HG03558 (cell line): Measurements from ENCODE around the gene SDF2L1.
"Not testable (repeated sequence)": the region's sequence is repeated elsewhere in the genome, so short reads cannot be mapped to it uniquely, and the experiment has no call there.

Experiments
- ATAC-seq: cut with Tn5 transposase; IDR thresholded peaks from one replicate; pipeline ENCODE4 v1.9.1; 2021; ENCODE audit warnings: moderate number of reproducible peaks; ENCODE audit not compliant: unreplicated experiment; ENCODE audit errors: extremely low read depth

The SDF2L1 gene

DNA sequence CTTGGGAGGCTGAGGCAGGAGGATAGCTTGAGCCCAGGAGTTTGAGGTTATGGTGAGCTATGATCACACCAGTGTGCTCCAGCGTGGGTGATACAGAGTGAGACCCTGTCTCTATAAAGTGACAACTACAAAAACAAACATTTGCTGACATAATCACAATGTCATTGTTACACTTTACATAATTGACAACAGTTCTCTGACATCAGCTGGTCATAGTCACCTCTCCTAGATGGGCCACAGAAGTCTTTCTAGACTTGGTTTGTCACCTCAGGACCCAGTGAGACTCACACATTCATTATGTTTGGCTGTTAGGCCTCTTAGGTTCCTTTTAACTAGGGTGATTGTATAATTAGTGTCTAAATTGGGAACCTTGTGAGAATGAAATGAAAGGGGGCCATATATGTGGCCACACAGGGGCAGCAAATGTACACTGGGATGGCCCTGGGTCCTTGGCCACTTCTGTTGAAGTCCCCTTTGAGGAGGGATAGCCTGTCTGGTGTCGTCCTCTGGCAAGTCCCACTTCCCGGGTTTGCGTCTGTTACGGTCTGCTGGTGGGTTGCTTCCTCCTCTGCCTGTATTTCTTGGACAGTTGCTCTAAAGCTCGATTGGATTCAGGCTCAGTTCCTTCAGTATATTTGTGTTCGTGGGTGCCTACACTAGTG lies 17.9 kb downstream of the SDF2L1 start:
- ATAC-seq = no peak

DNA sequence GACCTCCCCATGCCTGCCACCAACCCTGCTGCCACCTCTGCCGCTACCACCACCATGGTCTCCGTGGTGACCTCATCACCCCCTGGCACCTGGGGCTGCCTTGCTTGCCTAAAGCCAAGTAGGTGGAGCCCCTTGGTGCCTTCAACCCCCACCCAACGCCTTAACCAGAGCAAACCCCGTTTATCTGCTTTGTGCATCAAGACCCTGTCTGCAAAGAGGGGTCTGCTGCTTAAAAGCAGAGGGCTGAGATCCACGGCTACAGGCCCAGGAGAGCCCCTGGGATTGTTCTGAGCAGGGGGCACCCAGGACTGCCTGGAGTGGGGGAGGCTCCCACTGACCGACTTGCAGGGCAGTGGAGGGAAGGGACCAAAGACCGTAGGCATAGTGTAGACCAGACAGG lies 18.8 kb downstream of the SDF2L1 start:
- no peak for ATAC-seq

DNA sequence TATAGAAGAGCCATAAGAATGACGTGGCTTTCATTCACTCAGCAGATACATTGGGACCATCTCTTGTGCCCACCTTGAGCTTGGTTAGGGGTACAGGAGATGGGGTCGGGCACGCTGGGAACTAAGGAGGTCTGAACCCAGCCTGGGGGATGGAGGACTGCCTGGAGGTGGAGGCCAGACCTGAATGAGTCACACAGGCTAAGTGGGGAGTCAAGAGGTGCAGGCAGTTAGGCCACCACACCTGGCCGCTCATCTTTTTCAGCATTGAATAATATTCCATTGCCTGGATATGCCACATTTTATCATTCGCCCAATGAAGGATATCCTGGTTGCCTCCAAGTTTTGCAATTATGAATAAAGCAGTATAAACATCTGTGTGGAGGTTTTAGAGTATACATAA lies 19.9 kb downstream of the SDF2L1 start:
- no peak for ATAC-seq

DNA sequence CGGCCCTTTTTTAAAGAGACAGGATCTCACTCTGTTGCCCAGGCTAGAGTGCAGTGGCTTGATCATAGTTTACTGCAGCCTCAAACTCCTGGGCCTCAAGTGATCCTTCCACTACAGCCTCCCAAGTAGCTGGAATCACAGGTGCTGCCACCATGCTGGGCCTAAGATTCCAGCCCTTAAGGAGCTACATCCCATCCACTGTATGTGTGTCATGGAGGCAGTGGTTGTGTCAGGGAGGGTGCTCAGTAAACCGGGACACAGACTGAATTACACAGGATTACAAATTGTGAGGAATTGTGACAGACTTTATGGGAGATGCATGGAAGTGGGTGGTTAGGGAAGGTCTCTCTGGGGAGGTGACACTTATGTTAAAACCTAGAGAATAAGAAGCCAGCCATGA lies 21.6 kb downstream of the SDF2L1 start:
- ATAC-seq = no peak

DNA sequence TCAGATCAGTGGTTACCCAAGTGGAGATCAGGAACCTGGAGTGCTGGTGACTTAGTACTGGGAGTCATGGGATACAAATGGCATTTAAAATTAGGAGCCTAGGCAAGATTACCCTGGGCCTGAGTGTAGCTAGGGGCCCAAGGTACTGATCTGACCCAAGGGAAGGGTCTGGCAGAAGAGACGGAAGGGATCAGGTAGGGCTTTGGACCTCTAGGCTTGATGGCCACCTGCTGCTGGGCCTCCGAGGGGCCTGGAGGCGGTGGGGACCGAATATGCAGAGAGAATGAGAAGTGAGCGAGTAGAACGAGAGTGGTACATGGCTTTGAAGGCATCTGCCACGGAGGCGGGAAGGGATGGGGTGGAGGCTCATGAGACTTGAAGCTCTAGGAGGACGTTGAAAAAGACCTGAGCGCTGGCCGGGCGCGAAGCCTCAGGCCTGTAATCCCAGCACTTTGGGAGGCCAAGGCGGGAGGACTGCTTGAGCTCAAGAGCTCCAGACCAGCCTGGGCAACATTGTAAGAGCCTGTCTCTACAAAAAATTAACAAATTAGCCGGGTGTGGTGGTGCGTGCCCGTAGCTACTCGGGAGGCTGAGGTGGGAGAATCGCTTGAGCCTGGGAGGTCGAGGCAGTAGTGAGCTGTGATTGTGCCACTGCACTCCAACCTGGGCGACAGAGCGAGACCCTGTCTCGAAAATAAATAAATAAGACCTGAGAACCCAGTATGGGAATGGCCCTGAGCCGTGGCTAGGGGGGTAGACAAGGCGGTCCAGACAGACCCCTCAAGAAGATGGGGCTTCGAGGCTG lies 23.1 kb downstream of the SDF2L1 start:
- ATAC-seq = no peak

DNA sequence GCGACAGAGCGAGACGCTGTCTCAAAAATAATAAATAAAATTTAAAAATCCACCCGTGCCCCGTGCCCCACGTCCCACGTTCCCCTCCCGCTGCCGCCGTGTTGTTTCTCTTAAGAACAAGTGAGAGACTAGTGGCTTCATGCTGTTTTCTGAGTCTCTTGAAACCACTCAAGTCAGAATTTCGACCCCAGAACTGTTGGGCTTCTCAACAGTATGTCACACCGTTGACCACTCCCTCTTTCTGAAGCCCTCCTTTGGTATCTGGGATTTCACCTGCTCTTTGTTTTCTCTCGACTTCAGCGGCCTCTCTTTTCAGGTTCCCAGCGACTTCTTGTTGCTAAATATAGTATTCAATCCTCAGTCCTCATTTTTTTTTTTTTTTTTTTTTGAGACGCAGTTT lies 24.7 kb downstream of the SDF2L1 start:
- ATAC-seq = no peak

DNA sequence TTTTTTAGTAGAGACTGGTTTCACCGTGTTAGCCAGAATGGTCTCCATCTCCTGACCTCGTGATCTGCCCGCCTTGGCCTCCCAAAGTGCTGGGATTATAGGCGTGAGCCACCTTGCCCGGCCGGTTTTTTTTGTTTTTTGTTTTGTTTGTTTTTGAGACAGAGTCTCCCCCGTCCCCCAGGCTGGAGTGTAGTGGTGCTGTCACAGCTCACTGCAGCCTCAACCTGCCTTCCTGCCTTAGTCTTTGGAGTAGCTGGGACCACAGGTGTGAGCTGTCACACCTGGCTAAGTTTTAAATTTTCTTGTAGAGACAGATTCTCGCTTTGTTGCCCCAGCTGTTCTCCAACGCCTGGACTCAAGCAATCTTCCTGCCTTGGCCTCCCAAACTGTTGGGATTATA lies 26.9 kb downstream of the SDF2L1 start:
- no peak for ATAC-seq

DNA sequence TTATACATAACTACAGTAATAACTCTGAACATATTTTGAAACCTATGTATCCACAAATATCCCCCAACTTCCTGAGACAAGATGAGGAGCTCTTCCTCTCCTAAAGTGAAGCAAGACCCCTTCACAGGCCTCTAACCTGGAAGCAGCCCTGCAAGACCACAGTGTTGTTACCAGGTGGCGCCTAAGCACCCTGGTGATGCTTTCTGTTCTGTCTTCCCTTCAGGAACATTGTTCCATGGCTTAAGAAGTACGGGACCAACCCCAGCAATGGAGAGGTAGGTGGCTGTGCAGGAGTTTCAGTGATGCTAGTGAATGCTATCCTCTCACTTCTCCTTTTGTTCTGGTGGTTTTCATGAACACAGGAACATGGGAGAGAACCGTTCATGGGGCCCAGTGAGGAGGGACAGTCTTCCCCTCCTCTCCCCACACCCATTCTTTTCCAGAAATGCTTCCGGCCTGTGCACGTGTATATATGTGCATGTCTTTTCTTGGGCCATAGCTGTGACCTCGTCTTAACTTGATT lies 30.1 kb downstream of the SDF2L1 start:
- no peak for ATAC-seq

DNA sequence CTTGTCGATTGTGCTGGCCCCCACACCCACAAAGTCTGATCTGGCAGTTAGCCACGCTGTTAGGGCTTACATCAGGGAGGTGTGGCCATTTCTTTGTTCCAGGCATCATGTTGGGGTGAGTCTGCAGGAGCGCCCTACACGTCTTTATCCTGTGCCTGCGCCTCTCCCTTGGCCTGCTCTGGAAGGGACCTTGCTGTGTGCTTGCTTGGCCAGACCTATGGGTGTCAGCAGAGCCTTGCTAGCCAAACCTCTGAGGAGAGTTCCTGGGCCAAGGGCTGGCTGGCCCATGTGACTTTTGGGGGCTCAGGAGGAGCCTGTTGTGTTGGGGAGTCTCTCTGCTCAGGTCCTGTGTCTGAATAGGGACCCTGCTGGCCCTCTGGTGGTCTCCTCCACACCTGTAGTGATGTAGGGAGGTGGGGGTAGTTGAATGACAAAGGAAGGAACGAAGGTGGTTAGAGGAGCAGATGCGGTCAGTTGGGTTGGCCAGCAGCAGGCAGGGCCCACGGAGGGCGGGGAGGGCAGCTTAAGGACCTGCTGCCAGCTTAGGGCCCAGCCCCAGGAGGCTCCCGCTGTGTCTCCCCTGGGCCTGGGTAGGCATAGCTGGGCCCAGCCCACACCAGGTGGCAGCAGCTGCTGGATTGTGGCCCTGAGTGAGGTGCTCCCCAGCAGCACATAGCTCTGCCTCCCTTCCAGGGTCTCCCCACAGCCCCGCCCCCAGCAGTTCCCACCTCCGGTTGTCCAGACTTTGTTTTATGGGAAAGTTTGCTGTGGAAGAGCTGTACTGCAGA lies 31.6 kb downstream of the SDF2L1 start:
- no peak for ATAC-seq

DNA sequence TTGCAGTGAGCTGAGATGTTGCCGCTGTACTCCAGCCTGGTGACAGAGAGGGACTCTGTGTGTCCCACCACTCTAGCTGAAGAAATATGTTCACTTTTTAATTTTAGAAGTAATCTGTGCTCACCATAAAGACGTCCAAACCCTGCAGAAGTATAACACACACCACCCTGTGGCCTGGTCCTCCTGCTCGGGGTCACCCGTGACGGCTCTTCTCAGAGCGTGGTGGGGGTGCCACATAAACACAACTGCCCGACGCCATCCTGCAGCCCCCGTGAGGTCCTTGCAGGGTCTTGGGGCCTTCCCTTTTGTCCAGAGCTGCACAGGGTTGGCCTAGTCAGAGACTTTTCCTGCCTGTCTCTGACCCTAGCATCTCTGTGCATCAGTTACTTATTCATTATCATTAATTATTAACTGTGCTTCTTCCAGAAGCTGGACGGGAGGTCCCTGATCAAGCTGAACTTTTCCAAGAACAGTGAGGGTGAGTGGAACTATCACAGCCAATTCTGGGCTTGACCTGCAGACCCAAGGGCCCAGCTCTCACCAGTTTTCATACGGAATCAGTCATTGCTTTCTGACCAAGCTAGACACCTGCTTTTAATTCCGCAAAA lies 32.6 kb downstream of the SDF2L1 start:
- no peak for ATAC-seq

DNA sequence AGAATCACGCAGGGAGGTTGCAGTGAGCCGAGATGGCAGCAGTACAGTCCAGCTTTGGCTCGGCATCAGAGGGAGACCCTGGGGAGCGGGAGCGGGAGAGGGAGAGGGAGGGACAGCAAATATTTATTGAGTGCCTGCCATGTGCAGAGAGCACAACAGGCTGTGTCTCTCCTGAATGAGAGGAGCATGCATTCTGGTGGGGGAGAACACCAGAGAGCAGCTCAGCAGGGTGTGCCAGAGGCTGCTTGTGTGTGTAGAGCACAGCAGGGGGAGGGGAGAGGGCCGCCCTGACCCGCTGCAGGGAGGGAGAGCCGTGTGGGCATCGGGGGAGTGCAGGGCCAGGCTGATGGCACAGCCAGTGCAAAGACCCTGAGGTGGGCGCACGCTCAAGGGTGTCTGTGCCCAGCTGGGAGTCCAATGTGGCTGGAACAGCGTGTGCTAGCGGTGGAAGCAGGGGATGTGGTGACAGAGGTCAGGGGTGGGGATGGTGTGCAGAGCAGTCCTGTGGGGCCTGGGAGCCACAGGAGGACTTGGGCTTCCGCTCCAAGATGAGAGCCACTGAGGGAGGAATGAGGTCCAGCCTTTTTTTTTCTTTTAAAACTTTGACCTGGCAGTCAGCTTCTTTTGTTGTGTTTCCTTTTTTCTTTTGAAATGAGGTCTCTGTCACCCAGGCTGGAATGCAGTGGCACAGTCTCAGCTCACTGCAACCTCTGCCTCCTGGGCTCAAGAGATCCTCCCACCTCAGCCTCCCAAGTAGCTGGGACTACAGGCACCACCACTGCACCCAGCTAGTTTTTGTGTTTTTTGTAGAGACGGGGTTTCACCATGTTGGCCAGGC lies 35.7 kb downstream of the SDF2L1 start:
- ATAC-seq = no peak

DNA sequence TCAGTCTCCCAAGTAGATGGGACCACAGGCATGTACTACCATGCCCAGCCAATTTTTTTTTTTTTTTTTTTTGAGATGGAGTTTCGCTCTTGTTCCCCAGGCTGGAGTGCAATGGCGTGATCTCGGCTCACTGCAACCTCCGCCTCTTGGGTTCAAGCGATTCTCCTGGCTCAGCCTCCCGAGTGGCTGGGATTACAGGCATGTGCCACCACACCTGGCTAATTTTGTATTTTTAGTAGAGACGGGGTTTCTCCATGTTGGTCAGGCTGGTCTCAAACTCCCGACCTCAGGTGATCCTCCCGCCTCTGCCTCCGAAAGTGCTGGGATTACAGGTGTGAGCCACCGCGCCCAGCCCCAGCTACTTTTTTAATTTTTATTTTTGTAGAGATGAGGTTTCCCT lies 36.7 kb downstream of the SDF2L1 start:
- ATAC-seq = not testable (repeated sequence)

DNA sequence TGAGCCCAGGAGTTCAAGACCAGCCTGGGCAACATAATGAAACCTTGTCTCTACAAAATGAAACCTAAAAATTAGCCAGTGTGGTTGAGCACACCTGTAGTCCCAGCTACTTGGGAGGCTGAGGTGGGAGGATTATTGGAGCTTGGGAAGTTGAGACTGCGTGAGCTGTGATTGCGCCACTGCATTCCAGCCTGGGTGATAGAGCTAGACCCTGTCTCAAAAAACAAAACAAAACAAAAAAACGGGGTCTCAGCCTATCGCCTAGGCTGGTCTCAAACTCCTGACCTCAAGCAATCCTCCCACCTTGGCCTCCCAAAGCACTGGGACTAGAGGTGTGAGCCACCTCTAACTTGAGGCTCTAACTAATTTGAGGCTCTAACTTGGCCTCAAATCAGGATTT lies 37.3 kb downstream of the SDF2L1 start:
- ATAC-seq = no peak

DNA sequence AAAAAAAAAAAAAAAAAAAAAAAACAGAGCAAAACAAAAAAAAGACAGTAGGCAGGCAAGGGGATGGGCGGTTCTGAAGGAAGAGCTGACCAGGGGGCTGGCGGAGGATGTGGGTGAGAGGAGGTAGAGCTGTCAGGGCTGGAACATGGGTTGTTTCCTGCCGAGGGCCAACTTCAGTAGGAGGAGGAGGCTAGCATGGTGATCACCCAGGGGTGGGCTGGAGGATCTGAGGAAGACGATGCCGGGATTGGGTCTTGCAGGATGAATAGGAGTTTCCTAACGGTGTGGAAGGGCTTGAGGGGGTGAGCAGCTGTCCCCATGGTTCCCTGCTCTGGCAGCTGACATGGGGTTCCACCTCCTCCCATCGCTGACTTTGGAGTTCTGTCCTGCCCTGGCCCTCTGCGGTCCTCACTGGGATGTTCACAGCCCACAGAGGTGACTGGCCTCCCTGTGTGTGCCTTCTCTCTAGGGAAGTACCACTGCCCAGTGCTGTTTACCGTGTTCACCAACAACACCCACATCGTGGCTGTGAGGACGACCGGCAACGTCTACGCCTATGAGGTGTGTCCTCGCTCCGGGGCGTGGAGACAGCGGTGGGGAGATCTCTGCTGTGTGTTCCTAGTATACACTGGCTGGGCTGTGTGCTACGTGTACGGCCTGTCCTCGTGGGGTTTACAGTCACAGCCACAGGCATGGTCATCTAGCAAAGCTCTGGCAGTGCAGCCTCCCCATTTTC lies 38.9 kb downstream of the SDF2L1 start:
- no peak for ATAC-seq

DNA sequence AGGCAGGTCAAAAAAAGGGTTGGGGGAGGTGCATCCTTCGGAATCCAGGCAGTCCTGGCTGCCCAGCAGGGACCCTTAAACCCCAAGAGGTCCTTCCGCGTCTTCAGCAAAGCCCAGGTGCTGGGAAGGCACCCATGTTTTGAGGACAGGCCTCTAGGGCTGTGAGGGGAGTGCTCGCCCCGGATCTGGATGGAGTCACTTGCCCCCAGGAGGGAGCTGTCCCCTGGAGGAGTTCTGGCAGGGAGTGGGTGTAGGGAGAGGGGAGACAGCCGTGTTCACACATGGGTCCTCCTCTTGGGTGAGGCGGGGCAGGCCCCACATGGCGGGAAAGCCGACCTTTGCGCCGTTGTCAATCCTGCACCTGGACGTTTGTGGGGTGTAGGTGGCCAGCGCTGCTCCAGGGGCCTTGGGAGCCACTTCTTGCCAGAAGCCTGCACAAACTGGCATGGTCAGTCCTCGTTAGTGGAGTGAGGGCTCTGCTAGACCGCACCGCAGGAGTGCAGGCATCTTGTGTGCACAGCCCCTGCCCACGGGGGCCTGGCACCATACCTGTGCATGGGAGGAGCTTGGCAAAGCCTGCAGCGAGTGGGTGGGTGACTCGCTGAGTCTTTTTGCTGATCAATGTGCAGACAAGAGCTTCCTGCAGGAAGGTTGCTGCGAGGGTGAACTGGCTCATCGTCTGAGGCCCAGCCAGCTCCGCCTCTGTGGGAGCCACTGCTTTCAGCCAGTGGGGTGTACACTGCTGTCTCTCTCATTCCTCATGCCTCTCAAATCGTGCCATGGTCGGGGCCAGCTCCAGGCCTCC lies 39.7 kb downstream of the SDF2L1 start:
- no peak for ATAC-seq

DNA sequence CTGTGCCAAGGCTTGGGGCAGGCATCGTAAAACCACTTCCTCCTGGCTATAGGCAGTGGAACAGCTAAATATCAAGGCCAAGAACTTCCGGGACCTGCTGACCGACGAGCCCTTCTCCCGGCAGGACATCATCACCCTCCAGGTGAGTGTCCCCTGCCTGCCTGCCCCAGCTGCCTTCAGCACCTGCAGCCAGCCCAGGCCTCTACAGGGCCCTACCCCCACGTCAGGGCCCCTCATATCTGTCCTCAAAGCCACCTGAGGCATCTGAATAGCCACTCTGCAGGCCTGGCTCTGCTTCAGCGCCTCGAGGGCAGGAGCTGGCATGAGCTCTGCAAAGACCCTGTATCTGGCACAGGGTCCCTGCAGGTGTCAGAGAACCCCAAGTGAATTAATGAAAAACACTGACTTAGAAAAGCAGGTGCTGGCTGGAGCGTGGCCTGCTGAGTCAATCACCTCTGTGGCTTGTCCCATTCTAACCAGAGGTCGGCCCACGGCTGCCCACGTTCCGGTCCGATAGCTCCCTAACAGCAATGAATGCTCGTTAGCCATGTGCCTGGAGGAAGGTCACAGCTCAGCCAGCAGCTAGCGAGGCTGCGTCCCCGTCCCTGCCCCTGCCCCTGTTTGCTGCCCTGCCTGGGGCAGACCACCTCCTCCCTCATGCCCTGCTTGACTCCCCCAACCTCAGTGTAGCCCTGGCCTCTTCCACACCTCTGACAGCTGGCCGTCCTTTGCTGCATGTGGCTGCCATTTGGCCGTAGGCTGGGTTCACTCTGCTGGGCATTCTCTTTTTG lies 40.5 kb downstream of the SDF2L1 start:
- no peak for ATAC-seq

DNA sequence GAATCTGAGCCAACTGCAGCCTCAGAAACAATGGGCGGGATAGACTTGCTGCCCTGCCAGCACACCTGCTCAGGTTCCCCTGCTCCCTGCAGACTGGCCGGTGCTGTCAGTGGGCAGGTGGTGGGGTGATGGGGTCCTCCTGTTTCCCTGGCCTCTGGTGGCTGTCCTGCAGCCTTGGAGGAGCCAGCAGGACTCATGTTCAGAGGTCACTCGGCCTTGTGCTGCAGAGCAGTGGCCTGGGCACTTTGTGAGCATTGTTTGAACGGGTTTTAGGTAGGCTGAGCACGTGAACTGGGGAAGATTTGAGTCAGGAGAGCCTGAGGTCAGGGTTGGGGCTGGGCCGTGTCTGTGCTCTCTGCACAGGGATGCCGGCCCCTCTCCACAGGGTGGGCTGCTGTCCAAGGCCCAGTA lies 41.3 kb downstream of the SDF2L1 start:
- no peak for ATAC-seq
